ENCODE data around the gene PHF13.
"Not testable (repeated sequence)": the region's sequence is repeated elsewhere in the genome, so short reads cannot be mapped to it uniquely, and the experiment has no call there.

Gene PHF13

DNA sequence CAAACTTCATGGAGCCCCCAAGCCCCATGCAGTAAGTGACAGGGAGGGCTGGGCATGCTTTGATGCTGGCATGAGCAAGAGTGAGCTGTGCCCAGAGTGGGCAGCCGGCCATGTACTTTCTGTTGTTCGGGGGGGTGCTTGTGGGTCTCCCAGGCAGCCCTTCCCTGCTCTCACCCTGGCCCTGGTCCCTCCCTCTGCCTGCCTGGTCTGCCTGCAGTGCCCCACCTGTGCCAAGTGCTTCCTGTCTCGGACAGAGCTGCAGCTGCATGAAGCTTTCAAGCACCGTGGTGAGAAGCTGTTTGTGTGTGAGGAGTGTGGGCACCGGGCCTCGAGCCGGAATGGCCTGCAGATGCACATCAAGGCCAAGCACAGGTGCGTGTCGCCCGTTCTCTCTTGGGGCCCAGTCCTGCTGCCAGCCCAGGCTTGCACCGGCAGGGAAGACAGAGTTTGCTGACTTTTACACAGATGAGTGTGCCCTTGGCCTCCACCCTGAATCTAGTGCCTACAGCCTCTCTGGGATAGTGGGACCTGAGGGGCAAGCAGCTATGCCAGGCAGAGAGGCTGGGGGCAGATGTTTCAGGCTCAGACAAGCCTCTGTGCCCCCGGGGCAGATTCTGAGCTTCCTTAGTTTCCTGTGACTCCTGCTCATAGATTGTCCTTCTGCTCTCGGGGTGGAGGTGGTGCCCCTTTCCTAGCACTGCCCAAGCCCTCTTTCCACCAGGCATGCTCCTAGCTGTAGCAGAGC is 26.1 kb upstream of the PHF13 start:
- DNase-seq = no peak

DNA sequence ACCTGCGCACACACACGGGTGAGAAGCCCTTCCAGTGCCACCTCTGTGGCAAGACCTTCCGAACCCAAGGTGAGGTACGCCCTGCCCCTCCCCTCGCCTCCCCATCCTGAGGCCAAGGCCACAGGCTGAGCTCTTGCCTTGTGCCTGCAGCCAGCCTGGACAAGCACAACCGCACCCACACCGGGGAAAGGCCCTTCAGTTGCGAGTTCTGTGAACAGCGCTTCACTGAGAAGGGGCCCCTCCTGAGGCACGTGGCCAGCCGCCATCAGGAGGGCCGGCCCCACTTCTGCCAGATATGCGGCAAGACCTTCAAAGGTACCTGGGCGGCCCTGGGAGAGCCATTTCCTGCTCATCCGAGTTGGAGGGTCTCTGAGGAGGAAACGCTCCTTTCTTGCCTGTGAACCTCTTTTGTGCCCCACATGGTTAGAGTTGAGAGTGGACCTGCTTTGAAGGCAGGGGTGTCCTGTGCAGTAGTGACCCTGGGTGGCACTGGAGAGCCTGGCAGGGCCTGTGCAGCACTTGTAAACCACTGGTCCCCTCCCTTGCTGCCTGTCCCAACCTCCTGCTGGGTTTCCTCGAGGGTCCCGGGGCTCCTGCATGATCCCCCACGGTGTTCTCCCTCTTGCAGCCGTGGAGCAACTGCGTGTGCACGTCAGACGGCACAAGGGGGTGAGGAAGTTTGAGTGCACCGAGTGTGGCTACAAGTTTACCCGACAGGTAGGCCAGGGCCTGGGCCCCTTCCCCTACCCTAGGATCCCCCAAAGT is 25.2 kb upstream of the PHF13 start:
- DNase-seq = no peak

DNA sequence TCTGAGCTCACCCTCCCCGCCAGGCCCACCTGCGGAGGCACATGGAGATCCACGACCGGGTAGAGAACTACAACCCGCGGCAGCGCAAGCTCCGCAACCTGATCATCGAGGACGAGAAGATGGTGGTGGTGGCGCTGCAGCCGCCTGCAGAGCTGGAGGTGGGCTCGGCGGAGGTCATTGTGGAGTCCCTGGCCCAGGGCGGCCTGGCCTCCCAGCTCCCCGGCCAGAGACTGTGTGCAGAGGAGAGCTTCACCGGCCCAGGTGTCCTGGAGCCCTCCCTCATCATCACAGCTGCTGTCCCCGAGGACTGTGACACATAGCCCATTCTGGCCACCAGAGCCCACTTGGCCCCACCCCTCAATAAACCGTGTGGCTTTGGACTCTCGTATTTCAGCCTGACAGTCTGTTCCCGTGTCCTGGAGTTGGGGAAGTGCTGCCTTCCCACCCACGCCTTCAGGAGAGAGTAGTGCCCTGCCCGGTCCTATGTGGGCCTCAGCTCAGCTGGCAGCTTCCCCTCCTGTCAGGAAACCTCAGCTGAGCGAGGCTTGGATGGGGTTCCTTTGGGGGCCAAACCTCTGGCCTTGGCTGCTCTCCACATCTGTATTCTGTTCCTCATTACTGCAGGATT is 24.5 kb upstream of the PHF13 start:
- no peak for DNase-seq

DNA sequence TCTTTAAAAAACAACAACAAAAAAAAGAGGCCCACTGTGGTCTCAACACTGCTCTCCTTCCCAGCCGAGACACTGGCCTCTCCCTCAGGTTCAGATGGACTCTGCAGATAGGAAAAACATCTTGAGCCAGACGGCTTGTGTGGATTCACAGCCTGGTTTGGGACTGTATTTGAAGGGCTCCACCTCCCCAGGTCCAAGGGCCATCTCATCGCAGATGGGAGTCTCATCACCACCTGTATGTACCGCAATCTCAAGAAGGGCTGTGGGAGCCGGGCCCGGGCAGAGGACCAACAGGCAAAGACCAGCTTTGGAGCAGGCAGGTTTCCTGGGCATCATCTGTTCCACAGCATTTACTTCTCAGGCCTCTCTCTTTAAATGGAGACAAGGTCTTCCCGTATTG is 23.5 kb upstream of the PHF13 start:
- no peak for DNase-seq

DNA sequence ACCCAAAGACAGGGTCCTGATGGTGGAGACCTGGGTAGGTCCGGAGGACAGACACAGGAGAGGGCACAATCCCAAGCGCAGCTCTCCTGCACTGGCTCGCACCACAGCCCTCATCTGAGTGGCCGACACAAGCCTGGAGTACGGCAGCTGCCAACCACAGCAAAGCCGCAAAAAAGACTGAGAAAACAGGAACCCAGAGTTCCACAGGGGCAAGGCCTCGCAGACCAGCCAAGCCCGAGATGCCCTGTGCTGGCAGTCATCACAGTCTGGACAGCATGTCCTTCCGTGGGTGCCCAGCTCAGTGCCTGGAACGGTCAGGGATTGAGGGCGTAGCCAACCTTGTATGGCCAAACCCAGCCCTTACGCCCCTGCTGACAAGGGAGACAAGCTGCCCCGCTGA is 22.3 kb upstream of the PHF13 start:
- DNase-seq = no peak

DNA sequence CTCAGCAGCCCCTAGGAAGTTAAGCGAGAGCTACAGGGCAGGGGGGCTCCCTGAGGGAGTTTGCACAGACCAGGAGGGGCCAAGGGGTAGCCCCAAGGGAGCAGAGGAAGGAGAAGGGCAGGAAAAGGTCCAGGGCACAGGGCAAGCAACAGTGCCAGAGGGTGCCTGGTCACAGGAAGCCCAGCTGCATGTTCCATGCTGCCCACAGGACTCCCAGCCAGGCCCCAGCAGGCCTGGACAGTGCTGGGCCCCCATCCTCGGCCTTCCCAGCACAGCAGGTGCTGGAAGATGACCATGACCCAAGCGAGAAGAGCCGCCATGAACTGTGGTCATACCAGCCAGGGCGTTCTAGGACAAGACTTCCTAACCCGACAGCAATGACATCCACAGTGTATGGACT is 21.9 kb upstream of the PHF13 start:
- DNase-seq = no peak

DNA sequence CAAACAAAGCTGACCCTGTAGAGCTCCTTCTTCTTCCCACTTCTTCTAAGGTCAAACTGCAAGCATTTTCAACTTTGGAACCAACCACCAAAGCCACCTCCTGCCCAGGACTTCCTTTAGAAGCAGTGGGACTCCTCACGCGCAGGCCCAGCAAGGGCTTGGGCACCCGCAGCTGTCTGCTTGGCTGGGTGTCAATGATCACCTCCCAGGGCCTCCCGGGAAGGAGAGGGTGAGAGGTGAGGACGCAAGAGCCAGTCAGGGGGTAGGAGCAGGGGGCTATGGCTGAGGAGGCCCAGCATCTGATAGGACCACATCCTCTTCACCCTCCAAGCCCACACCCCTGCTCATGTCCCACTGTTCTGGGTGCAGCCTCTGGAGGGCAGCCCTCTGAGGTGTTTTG is 21.1 kb upstream of the PHF13 start:
- DNase-seq = no peak

DNA sequence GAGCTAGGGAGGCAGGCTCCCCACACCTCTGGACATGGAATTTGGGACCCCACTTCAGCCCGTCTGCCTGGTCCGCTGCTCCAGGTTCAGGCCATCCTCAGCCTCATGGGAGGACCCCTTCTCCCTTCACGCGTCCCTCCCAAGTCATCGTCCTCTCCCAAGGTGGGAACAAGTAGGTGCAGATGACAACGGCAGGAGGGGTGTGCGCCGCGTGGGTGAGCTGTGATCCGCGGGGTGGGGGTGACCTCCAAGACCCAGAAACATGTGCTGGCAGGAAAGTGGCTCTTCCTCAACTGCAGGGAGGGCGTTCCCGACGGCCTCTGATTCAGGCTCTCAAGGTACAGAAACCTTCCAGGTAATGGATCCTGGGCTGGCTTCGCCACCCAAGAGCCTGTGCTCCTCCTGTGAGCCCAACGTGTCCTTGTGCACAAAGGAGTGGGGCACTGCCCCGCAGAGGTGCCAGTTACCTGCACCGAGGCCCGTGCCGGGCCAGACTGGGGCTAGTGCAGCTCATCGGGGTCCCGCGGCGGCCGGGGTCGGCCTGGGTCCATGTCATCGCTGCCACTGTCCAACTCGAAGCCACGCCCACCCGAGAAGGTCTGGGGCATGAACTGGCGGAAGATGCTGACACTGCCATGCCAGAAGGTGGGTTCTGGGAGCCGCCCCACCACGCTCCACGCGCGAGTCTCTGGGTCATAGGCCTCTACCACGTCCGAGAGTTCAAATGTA is 20.5 kb upstream of the PHF13 start:
- DNase-seq = no peak

DNA sequence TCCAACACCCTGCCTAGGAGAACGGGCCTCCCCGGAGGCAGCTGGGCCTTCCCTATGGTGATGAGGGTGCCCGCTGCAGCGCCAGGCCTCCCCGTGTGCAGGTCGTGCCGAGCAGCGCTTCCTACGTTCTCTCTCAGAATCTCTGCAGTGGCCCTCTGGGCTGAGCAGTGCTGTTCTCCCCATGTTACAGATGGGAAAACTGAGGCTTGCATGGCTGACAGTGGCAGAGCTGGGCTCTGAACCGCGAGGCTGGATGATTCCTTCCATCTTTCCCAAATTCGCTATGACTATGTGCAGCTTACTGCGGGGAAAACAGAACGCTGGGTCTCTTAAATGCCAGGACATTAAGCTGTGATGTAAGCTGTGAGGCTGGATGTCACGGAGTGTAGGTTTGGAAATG is 19.7 kb upstream of the PHF13 start:
- DNase-seq = no peak

DNA sequence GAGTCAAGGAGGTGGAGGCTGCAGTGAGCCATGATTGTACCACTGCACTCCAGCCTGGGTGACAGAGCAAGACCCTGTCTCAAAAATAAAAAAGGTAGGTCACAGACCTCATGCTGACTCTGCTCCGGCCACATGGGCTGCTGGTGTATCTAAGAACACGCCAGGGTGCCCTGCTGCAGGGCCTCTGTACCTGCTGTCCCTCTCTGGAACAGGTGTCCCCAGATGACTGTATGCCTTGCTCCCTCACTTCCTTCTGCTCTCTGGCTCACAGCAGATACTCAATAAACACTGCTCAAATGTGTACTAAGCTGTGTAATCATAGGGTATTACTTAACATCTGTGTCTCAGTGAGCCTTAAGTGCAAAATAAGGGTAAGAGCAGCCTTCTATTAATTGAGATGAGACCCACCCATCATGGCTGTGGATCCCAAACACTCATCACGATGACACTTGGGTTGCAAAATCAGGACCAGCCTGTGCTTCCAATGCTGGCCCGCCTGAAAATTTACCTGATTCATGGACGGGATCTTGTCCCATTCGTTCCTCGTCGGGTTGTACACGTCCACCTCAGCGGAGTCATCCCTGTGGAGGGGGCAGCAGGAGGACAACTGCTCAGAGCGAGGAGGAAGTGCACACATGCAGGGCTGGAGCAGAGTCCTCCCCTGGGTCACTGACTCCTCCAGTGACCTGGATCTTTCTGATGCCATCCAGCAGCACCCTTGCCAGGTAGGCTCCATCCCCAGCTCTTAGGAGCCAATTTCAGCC is 18.4 kb upstream of the PHF13 start:
- DNase-seq = no peak

DNA sequence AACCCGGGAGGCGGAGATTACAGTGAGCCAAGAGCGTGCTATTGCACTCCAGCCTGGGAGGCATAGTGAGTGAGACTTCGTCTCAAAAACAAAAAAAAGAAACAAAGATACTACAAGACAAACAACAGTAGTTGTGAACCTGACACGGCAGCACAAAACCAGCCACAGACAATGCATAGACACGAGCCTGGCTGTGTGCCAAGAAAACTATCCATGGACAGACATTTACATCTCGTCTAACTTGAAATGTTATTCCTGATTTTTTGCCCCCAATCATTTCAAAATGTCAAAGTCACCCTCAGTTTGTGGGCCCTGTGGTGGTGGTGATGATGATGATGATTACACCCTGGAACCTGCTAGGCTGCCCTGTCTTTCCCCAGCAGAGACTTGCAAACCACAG is 17.2 kb upstream of the PHF13 start:
- DNase-seq = no peak

DNA sequence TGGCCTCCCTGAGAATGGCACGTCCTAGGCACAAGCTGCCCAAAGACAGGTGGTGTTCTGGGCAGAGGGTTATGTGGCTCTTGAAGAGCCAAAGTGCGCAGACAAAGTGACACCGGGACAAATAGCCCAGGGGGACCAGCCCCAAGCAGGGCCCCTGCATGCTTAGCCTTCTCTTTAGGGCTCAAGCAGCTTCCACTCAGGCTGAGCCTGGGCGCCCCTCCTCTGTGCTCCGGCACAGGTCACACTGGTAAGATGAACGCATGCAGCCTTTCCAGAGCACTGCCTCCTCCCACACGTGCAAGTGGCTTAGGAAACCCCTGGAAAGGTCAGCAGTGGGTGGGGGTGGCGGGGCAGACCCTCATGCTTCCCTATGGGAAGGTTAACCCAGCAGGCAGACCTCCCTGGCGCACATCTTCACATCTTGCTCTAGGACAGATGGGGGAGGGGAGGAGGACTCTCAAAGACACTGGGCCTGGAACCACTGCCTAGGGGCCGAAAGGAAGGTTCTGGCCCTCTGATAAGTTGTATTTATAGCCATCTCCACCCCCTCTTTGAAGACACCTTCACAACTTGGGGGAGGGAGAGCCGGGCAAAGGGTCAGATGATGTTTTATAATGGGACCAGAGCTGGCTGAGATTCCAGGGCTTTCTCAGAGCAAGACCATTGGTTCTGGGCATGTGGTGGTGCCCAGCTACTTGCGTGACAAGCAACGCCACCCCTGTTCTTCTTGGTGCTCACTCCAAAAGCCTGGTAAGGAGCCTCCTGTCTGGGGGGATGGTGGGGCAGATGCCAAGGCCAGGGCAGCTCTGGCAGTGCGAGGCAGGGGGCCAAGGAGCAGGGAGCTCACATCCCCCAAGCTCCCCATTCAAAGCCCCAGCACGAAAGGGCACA is 16.4 kb upstream of the PHF13 start:
- DNase-seq = no peak

DNA sequence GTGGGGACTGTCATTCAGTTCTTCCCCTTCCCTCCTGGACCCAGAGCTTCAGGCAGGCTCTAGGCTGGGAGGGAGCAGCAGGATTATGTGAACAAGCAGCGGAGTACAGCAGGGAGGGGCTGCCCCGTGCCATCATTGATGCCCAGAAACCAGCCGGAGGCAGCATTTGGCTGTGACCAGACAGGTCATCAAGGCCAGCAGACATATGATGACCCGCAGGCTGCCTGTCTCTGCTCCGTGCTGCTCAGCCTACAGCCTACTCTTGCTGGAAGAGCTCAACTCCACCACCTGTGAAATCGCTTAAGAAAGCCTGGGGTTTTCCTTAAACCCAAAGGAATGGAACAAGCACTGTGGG is 15.8 kb upstream of the PHF13 start:
- DNase-seq = no peak

DNA sequence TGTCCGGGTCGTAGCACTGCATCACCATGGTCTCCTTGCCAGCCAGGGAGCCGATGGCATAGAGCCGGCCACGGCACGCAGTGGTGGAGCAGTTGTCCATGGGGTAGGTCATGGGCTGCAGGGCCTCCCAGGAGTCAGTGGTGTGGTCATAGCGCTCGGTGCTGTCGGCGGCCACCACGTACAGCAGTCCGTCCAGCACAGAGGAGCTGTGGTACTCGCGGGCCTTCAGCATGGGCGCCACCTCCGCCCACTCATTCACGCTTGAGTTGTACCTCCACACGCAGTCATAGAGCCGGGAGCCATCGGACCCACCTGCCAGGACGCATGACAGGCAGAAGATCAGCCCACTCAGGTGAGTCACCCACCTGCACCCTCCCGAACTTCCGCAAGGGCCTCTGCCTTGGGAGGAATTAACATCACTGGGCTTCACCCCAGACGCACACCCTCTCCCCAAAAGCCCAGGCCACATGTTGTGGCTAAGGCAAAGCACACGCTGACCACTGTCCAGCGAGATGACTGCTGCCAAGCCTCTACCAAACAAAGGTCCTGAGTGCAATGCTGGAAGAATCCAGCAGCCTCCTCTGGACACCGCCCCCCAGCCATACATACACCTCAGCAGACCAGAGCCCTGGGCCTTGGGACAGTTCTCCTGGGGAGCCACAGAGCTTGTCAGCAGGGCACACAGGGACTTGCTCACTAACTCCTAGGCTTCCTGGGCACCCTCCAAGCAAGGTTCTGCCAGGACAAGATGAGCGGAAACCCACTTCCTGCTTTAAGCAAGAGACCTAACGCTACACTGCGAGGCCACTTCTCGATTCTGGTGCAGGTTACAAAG is 14.2 kb upstream of the PHF13 start:
- DNase-seq = no peak

DNA sequence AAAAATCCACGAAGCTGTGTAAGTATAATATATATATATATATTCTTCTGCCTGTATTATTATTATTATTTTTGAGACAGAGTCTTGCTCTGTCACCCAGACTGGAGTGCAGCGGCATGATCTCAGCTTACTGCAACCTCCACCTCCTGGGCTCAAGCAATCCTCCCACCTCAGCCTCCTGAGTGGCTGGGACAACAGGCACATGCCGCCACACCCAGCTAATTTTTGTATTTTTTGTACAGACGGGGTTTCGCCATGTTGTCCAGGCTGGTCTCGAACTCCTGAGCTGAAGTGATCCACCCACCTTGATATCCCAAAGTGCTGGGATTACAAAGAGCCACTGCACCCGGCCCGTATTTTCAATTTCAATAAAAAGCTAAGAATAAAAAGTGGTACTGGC is 13.5 kb upstream of the PHF13 start:
- not testable (repeated sequence) for DNase-seq

DNA sequence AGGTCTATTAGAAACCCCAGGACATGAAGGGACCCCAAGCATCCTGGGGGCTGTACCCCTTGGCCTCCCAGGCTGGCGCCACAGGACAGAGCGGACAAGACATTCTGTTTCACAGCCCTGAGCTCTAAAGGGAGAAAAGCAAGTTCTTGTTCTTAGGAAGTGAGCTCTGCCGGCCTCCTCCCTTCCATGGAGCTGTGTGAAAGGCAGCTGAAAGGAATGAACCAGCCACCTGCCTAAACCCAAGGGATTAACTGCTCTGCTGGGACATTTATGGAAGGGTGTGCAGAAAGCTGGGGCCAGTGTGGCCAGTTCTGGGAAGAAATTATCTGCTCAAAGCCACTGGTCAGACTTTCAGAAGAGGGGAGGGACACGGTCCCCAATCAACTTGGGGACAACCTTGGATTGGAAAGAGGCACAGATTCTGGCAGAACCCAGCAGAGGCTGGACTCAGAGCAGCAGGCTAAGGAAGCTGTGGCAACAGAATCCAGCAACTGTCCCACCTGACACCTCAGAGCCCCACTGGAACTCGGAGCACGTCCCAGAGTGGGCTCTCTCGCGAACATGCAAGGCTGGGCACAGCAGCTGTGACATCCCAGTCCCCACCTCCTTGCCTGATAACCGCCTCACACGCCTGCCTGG is 13.0 kb upstream of the PHF13 start:
- no peak for DNase-seq

DNA sequence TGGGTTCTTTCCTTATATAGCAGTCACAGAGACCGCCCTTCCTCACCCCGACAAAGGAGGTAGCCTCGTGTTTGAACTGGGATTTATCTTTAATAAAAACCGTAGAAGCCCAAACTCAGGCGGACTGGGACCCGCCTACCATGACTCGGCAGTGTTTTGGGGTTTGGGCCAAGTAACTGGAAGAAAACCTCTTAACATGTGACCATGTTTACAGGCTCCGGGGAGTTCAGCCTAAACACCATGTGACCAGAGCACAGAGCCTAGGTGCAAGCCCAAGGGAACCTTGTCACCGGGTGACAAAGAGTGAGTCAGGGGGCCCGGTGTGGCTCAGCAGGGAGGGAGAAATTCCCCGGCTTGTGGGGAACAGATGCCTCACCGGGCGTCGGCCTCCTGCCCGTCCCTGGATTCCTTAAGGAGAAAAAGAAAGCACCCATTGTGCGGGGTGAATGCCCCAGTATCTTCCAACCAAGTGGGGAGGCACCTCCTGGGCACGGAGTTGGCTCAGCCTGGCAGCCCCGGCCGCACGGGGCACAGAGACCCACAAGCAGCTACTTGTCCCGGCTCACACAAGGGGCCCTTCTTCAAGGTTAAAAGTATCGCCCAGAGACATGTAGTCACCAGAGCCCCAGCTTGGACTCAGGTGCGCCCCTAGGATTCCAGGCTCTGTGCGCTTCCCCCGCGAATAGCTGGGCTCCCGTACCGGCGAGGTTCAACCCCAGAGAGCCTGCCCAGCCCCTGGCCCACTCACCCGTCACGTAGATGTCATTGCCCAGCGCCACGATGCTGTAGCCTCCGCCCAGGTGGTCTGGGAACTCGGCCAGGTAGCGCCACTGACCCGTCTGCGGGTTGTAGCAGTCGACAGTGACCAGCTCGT is 12.2 kb upstream of the PHF13 start:
- DNase-seq = no peak

DNA sequence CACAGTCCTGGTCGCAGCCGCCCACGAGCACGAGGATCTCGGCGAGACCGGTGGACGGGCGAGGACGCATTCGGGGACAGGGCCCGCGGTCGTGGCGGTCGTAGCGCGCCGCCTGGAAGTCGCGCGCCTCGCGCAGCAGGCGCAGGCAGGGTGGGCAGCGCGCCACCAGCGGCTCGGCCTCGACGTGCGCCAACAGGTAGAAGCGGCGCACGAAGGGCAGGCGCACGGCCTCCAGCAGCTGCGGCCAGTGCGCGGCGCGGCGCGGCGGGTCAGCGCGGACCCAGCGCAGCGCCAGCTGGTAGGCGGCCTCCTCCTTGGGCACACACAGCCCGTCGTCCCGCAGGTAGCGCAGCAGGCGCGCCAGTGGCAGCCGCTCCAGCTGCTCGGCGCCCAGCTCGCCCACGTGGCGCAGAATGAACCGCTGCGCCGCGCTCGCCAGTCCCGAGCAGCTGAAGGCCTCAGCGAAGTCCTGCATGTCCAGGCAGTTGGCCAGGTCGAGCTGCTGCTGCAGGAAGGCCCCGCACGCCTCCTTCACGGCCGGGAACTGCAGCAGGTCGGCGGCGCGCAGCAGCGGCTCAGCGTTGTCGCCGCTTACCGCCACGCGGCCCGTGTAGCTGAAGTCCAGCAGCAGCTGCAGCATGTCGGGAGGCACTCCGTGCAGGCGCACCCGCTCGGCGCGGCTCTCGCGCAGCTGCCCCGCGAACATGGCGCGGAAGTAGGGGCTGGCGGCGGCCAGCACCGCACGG is 11.4 kb upstream of the PHF13 start:
- no peak for DNase-seq

All from NCI-H1436 treated with DMSO at 0.1 percent for 48 hours (cell line).